ENCODE results near the gene UNC80. TPM values are rescaled to one million over a fixed set of nuclear protein-coding genes. Genes with fewer than 3 reads are reported as not detected.

Gene UNC80
- total RNA-seq, 2 experiments from 2014 or later: not detected

- intact Hi-C loops (cut with micrococcal nuclease): no loop called here
- Mint-ChIP-seq H3K4me3 (no peak overlapping the region), H3K27me3 (ENCODE audit: low read depth) (no peaks in the 10 kb centered on the region), H3K9me3 (no peaks in the 10 kb centered on the region), H3K4me1 (ENCODE audit: low read depth) (peaks cover 48% of the 10 kb centered on the region), H3K27ac (no peak overlapping the region), H3K36me3 (ENCODE audit: low read depth) (peaks cover 40% of the 10 kb centered on the region)
- CTCF ChIA-PET: interaction anchor here (0.6 kb wide), 2 partner anchors 57 to 244 kb away, joined by 3 read pairs; no protein-coding TSS in a partner anchor
- no peak for DNase-seq
These were observed 238.3 kb downstream of the UNC80 start for GRCh38 chr2:210009896-210010295.

- Mint-ChIP-seq H3K27ac (no peak overlapping the region), H3K27me3 (ENCODE audit: low read depth) (no peaks in the 10 kb centered on the region), H3K9me3 (no peaks in the 10 kb centered on the region), H3K4me3 (no peak overlapping the region), H3K36me3 (ENCODE audit: low read depth) (peaks cover 39% of the 10 kb centered on the region), H3K4me1 (ENCODE audit: low read depth) (no peaks in the 10 kb centered on the region)
- intact Hi-C loops (cut with micrococcal nuclease): no loop called here
- CTCF ChIA-PET: no interaction called here
- no peak for DNase-seq
These were observed 248.5 kb downstream of the UNC80 start for GRCh38 chr2:210020138-210020537.

GRCh38 chr2:210022824-210023223, 251.2 kb downstream of the UNC80 start:
- no peak overlapping the region for H3K4me3 Mint-ChIP-seq
- CTCF ChIA-PET: no interaction called here
- DNase-seq: no peak
- H3K9me3 Mint-ChIP-seq: no peaks in the 10 kb centered on the region
- no peaks in the 10 kb centered on the region for H3K4me1 Mint-ChIP-seq (ENCODE audit: low read depth)
- intact Hi-C loops (cut with micrococcal nuclease): no loop called here
- H3K27ac Mint-ChIP-seq: no peak overlapping the region
- H3K36me3 Mint-ChIP-seq (ENCODE audit: low read depth): peaks cover 30% of the 10 kb centered on the region
- no peaks in the 10 kb centered on the region for H3K27me3 Mint-ChIP-seq (ENCODE audit: low read depth)

- CTCF ChIA-PET: interaction anchor here (1.1 kb wide), 1 partner anchor 172 kb away, joined by 4 read pairs; no protein-coding TSS in a partner anchor
- H3K4me1 Mint-ChIP-seq (ENCODE audit: low read depth): no peaks in the 10 kb centered on the region
- no peak overlapping the region for H3K27ac Mint-ChIP-seq
- no peaks in the 10 kb centered on the region for H3K27me3 Mint-ChIP-seq (ENCODE audit: low read depth)
- intact Hi-C loops (cut with micrococcal nuclease): no loop called here
- H3K4me3 Mint-ChIP-seq: no peak overlapping the region
- no peak for DNase-seq
- H3K36me3 Mint-ChIP-seq (ENCODE audit: low read depth): peaks cover 15% of the 10 kb centered on the region
- no peaks in the 10 kb centered on the region for H3K9me3 Mint-ChIP-seq
These were observed 256.0 kb downstream of the UNC80 start for GRCh38 chr2:210027608-210028007.

GRCh38 chr2:210028178-210028577, 256.5 kb downstream of the UNC80 start:
- no peaks in the 10 kb centered on the region for H3K9me3 Mint-ChIP-seq
- H3K27me3 Mint-ChIP-seq (ENCODE audit: low read depth): no peaks in the 10 kb centered on the region
- H3K4me3 Mint-ChIP-seq: no peak overlapping the region
- intact Hi-C loops (cut with micrococcal nuclease): no loop called here
- H3K36me3 Mint-ChIP-seq (ENCODE audit: low read depth): peaks cover 16% of the 10 kb centered on the region
- CTCF ChIA-PET: interaction anchor here (0.6 kb wide), 1 partner anchor 400 kb away, joined by 3 read pairs; no protein-coding TSS in a partner anchor
- DNase-seq: no peak
- H3K4me1 Mint-ChIP-seq (ENCODE audit: low read depth): no peaks in the 10 kb centered on the region
- H3K27ac Mint-ChIP-seq: no peak overlapping the region

- DNase-seq: no peak
- Mint-ChIP-seq H3K4me1 (ENCODE audit: low read depth) (peaks cover 6% of the 10 kb centered on the region), H3K27me3 (ENCODE audit: low read depth) (no peaks in the 10 kb centered on the region), H3K36me3 (ENCODE audit: low read depth) (peaks cover 13% of the 10 kb centered on the region), H3K27ac (no peak overlapping the region), H3K4me3 (no peak overlapping the region), H3K9me3 (peaks cover 3% of the 10 kb centered on the region)
- CTCF ChIA-PET: no interaction called here
- intact Hi-C loops (cut with micrococcal nuclease): no loop called here
These were observed 262.6 kb downstream of the UNC80 start for GRCh38 chr2:210034087-210034683.

GRCh38 chr2:210035679-210036078, 264.0 kb downstream of the UNC80 start:
- H3K9me3 Mint-ChIP-seq: peaks cover 3% of the 10 kb centered on the region
- peaks cover 6% of the 10 kb centered on the region for H3K4me1 Mint-ChIP-seq (ENCODE audit: low read depth)
- CTCF ChIA-PET: interaction anchor here (0.6 kb wide), 1 partner anchor 449 kb away, joined by 6 read pairs; no protein-coding TSS in a partner anchor
- intact Hi-C loops (cut with micrococcal nuclease): no loop called here
- peaks cover 13% of the 10 kb centered on the region for H3K36me3 Mint-ChIP-seq (ENCODE audit: low read depth)
- no peaks in the 10 kb centered on the region for H3K27me3 Mint-ChIP-seq (ENCODE audit: low read depth)
- DNase-seq: no peak
- no peak overlapping the region for H3K27ac Mint-ChIP-seq
- no peak overlapping the region for H3K4me3 Mint-ChIP-seq

GRCh38 chr2:210038078-210038477, 266.4 kb downstream of the UNC80 start:
- peaks cover 15% of the 10 kb centered on the region for H3K36me3 Mint-ChIP-seq (ENCODE audit: low read depth)
- peaks cover 3% of the 10 kb centered on the region for H3K9me3 Mint-ChIP-seq
- no peak overlapping the region for H3K4me3 Mint-ChIP-seq
- intact Hi-C loops (cut with micrococcal nuclease): no loop called here
- no peak for DNase-seq
- peaks cover 6% of the 10 kb centered on the region for H3K4me1 Mint-ChIP-seq (ENCODE audit: low read depth)
- no peak overlapping the region for H3K27ac Mint-ChIP-seq
- CTCF ChIA-PET: interaction anchor here (0.7 kb wide), 1 partner anchor 35 kb away, joined by 3 read pairs; no protein-coding TSS in a partner anchor
- H3K27me3 Mint-ChIP-seq (ENCODE audit: low read depth): no peaks in the 10 kb centered on the region

GRCh38 chr2:210046851-210047500, 275.3 kb downstream of the UNC80 start:
- Mint-ChIP-seq H3K36me3 (ENCODE audit: low read depth) (peaks cover 15% of the 10 kb centered on the region), H3K9me3 (peaks cover 7% of the 10 kb centered on the region), H3K27me3 (ENCODE audit: low read depth) (no peaks in the 10 kb centered on the region), H3K4me3 (no peak overlapping the region), H3K4me1 (ENCODE audit: low read depth) (no peaks in the 10 kb centered on the region), H3K27ac (no peak overlapping the region)
- CTCF ChIA-PET: no interaction called here
- no peak for DNase-seq
- intact Hi-C loops (cut with micrococcal nuclease): no loop called here

Other genes with a start within 250 kb of the UNC80 start
- 10 to 100 TPM; 43.9 to 46.2 TPM for gene RPE, start 230.8 kb downstream of the UNC80 start, total RNA-seq

Measured in activated naive CD4-positive, alpha-beta T cell treated with anti-CD3 and anti-CD28 coated beads for 36 hours (primary cell).